Stomach (tissue), 4 donors: ENCODE results near the gene REN.

Experiments
- EP300 ChIP-seq: sonication (generic); formaldehyde crosslinking; IDR thresholded peaks from one replicate; pipeline ENCODE4 v1.6.1; 2017; ENCODE audit warnings: antibody characterized with exemption
- POLR2A ChIP-seq, 4 donors: fragments of 450-650 bp; IDR thresholded peaks; one replicate each; pipeline ENCODE4 v1.6.1; 2016; ENCODE audit warnings: antibody characterized with exemption in 4 of 4, control low read depth in 2 of 4, mild to moderate bottlenecking in 1 of 4, moderate library complexity in 1 of 4
- TF ChIP-seq, protein P1 (sequence below), 7 experiments: fragments of 450-650 bp in 4 of 7; fragments of 200-600 bp in 3 of 7; sonication (generic) in 3 of 7; IDR thresholded peaks; one replicate each; pipeline ENCODE4 v1.5.1; 2016 to 2019; ENCODE audit warnings: antibody characterized with exemption in 7 of 7, control low read depth in 2 of 7, mild to moderate bottlenecking in 1 of 7

DNA sequence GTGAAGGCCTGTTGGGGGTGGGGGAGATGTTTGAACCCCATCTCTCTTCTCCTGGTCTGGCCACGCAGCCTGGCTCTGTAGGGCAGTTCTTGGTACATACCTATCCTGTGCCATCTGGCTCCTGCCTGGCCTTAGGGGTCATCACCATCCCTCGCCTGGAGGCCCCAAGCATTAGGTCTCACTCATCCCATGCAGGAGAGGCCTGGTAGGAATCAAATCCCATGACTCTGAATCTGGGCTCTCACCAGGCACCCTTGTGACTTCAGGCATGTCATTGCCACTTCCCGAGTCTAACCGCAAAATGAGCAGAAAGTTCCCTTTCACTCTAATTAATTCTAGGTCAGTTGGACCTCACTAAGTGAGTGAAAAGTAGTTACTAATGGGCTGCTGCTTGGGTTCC is 51.5 kb downstream of the REN start:
- TF ChIP-seq EP300 (no peak), POLR2A (IDR thresholded peaks at IDR 0.05) (no peak)
- TF ChIP-seq, protein P1, sequence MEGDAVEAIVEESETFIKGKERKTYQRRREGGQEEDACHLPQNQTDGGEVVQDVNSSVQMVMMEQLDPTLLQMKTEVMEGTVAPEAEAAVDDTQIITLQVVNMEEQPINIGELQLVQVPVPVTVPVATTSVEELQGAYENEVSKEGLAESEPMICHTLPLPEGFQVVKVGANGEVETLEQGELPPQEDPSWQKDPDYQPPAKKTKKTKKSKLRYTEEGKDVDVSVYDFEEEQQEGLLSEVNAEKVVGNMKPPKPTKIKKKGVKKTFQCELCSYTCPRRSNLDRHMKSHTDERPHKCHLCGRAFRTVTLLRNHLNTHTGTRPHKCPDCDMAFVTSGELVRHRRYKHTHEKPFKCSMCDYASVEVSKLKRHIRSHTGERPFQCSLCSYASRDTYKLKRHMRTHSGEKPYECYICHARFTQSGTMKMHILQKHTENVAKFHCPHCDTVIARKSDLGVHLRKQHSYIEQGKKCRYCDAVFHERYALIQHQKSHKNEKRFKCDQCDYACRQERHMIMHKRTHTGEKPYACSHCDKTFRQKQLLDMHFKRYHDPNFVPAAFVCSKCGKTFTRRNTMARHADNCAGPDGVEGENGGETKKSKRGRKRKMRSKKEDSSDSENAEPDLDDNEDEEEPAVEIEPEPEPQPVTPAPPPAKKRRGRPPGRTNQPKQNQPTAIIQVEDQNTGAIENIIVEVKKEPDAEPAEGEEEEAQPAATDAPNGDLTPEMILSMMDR (IDR thresholded peaks at IDR 0.05), result no peak
